T-helper 2 cell (primary cell): ENCODE data around the gene TEF.

Experiments used
- DNase-seq, 5 experiments: peaks; one replicate each; pipeline versions ENCODE4 v3.0.0 to v3.0.0-alpha.2; 2012 to 2022
- total RNA-seq, 2 donors: gene quantifications; one replicate each; lab custom pipeline; 2026; lab: John Stamatoyannopoulos, UW

The TEF gene
- total RNA-seq = 6.9 to 10.0 reads per million in 2 donors

GRCh38 chr22:41381329-41382097 lies at the start of gene TEF:
TSS of gene TEF (plus strand) at chr22:41381942. CDS start at chr22:41382045, 103 bp downstream.
- DNase-seq = peak; percentile 95 to 99 (median 98)

GRCh38 chr22:41332217-41332939 lies 49.4 kb upstream of the TEF start:
- DNase-seq = no peak

DNA sequence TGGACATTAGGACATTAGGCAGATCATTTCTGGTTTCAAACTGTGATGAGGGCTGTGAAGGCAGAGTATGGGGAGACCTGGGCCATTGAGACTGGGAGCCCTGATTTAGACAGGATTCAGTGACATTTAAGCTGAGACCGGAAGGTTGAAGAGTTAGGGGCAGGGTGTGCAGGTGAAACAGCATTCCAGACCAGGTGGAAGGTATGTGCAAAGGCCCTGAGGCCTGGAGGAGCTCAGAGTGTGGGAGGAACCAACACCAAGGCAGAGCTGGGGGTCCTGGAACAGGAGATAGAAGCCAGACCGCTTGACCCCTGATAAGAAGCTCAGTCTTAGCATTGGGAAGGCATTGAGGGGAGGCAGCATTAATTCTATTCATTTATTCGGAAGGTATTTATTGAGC lies 47.9 kb upstream of the TEF start:
- no peak for DNase-seq

- no peak for DNase-seq
Measured at GRCh38 chr22:41334215-41334614, 47.5 kb upstream of the TEF start.

DNA sequence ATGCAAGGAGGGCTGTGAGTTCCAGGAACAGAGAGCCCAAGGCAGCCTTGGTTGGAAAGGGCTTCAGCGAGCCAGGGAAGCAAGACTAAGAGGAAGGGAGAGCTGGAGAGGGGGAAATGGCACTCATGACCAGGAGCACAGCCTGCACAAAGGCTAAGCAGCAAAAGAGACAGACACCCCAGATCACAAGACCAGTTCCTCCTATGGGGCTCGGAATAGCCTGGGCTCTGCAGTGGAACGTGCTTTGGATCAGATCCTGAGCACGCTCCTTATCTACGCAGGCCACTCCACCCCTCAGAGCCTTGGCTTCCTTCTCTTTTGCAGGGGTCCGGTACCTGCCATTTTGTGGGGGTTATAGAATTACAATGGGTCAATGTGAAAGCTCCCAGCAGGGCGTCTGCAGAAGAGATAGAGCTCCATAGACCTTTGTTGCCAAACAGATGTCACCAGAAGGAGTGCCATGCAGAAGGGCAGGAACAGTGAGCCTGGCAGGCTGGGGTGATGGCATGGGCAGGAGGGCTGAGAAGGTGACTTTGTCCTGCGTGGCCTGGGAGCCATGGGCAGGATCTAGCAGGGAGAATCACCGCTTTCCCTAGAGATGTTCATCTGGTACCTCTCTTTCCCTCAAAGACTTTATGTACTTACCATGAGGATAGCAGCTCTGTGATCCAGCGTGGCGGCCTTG lies 46.6 kb upstream of the TEF start:
- no peak for DNase-seq

GRCh38 chr22:41338614-41339212 lies 43.0 kb upstream of the TEF start:
- DNase-seq = no peak

- DNase-seq = no peak
Measured at GRCh38 chr22:41339823-41340222, 41.9 kb upstream of the TEF start.

DNA sequence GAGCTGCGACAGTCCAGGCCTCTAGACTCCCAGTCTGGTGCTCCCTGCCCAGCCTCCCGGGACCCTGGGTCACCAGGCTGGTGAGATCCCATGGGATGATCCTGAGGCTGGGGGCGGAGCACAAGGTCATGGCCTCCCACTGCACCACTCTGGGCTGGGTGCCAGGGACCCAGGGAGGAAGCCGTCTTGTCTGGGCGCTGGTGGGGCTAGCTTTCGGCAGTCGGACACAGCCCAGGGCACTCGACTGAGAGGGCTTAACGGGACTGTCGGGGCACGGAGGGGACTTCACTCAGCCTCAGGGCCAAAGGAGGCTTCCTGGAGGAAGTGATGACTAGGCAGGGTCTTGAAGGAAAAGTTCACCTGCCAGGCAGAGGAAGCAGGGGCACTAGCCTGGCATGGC lies 41.4 kb upstream of the TEF start:
- DNase-seq = no peak

DNA sequence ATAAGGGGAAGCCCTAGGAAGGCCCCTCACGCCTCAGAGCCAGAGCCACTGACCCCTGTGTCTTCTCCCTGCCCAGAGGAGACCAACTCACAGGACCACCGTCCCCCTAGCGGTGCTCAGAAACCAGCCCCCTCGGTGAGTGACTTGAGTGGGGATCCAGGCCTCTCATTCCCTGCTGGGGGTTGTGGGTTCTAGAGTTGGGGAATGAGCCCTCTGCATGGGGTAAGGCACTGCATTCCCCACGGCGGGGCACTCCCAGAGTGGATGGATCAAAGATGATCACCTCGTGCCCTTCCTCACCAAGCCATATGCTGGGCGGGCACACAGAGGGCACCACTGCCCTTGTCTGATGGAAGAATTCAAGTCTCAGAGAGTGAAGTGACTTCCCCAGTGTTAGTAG lies 40.7 kb upstream of the TEF start:
- no peak for DNase-seq

GRCh38 chr22:41341990-41342389 lies 39.8 kb upstream of the TEF start:
- peak in 1 of 5 experiments; percentile 71 for DNase-seq

GRCh38 chr22:41343300-41343699 lies 38.4 kb upstream of the TEF start:
- no peak for DNase-seq

DNA sequence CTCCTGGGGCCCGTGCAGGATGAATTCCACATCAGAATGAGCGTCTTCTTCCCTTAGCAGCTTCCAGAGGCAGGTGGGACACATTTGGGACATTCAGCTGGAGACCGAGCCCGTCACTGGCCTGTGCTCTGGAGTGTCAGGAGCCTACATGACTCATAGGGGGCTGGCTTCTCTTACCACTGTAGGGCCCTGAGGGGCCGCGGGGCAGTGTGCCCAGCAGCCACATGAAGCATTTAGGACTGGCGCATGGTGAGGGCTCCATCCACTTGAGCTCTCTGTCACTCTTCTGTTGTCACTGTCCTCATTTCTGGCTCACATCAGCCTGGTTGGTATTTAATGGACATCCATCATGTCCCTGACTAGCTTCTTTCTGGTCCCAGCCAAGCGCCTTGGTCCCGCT lies 38.0 kb upstream of the TEF start:
- DNase-seq = no peak

DNA sequence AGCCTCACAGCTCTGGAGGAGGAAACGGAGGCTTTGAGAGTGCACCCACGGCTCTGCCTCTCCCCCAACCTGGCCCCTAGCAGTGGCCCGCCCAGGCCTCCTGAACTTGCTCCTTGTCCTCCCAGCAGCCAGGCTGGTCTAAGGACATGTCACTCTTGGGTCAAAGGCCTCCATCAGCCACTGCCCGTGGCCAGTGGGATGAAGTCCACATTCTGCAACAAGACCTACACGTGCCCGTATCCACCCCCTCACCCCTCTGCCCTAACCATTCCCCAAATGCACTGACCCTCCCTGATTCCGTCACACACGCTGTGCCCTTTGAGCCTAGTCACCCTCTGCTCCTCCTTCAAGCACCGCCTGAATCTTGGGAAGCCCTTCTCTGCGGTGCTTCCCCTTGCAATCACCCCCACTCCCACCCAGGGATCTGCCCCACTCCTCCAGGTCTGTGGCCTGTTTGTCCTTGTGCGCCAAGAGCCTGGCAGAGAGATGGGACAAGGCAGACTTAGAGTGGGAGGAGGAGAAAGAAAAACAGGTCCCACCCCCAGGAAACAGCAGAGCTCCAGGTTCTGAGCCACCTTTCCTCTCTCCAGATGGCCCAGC lies 37.5 kb upstream of the TEF start:
- DNase-seq = no peak

DNA sequence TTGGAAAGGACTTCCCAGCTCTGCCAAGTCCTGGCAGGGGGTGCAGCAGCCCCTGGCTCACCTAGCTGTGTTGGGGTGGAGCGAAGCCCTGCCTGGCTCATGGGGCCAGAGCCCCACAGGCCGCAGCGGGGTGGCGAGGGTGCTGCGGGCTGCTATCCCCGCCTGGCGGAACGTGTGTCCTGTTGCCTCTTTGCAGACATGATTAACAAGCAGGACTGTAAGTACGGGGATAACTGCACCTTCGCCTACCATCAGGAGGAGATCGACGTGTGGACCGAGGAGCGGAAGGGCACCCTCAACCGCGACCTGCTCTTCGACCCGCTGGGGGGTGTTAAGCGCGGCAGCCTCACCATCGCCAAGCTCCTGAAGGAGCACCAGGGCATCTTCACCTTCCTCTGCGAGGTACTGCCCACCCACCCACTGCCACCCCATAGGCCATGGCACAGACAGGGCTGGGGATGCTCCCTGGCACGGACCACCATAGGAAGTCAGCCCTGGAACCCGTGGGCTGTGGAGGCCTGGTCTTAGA lies 35.9 kb upstream of the TEF start:
- DNase-seq = no peak

DNA sequence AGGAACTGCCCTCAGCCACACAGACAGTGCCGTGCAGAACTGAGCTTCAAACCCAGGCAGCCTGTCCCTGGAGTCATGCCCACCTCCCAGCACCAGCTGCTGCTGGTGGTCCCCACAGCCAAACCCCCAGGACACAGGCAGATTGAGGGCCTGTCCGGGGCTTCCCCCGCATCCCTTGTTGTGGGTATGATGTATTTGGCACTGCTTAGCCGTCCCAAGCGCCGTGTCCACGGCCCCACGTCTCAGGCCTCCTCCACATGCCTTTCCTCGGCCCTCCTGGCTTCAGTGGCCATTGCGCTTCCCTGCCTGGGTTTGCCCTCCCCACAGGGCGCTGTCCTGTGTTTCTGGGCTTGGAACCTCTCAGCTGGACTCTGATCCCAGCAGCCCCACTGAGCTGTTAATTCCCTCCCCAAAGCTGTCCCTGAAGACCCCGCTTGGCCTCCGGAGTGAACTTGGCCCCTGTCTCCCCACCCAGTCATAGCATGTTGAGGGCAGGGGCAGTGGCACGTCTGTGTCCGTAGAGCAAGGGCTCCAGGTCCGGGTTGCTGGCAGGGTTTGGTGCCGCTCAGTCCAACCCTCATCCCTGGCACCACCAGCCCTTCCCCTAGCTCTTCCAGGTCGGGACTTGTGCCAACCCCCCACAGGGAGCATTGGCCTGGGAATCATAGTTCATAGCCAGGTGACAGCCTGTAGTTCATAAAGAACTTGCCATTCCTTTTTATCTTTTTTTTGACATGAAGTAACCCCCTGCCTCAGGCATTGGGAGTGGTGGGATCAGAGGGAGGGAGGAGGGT lies 34.5 kb upstream of the TEF start:
- DNase-seq = no peak

GRCh38 chr22:41348964-41349484 lies 32.7 kb upstream of the TEF start:
- DNase-seq = no peak

GRCh38 chr22:41350087-41350486 lies 31.7 kb upstream of the TEF start:
- no peak for DNase-seq

DNA sequence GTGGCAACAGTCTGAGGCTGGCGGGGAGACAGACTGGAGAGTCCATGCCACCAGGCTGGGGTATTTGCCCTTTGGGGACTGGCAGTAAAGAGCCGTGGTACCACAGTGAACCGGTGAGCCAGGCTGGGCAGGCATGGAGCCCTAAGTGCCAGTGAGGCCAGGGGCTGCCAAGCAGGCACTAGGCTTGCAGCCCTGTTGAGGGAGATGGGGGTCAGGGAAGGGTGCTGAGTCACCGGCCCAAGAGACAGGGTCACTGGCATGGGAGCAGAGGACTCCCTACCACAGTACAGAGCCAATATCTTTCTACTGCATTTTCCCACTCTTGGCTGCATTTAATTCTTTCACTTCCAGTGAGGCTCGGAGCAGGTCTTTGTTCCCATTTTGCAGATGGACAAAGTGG lies 30.7 kb upstream of the TEF start:
- no peak for DNase-seq

- no peak for DNase-seq
Measured at GRCh38 chr22:41352058-41352457, 29.7 kb upstream of the TEF start.

DNA sequence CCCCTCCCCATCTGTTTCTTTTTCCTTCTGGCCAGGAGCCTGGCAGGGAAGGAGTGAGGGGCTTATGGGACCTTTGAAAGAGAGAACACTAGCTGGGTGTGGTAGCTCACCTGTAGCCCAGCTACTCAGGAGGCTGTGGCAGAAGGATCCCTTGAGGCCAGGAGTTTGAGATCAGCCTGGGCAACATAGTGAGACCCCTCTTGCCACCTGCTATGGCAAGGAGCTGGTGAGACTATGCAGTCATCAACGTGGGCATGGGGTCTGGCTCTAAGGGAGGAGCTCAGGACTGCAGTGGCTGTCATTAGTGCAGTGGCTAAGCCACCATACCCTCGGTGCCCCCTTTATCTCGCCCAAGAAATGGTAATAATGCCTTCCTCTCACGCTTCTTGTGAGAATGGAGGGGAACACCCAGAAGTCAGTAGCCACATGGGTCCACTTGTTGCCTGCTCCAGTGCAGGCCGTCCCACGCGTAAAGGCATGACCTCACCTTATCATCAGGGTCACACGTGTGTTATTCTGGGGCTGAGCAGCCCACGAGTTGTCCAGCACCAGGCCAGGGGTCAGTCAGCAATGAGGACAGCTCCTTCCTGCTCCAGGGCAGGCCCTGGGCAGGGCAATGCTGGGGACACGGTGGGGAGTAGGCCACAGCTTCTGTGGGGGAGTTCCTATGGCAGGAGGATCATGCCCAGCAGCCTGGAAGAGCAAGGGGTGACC lies 27.7 kb upstream of the TEF start:
- DNase-seq = no peak

DNA sequence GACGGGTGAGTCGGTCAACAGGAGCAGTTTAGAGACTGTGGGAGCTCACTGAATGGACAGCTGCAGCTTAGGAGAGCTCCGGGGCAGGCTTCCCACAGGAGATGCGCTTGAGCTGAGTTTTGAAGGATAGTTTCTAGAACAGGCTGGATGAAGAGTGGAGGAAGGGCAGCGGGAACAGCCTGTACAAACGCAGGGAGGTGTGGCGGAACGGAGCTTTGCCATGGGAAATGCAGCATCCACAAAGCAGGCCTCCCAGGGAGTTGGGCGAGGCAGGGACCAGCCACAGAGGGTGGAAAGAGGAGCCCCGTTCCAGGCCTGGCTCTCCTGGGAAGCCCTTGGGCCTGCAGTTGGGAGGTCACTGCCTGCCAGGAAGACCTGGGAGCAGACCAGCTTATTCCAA lies 26.8 kb upstream of the TEF start:
- no peak for DNase-seq
